GM19467 (cell line): ENCODE results near the gene PIK3R6.

Source experiments
- ATAC-seq: cut with Tn5 transposase; IDR thresholded peaks from one replicate; pipeline ENCODE4 v1.9.1; 2021; ENCODE audit warnings: mild to moderate bottlenecking, moderate library complexity; ENCODE audit not compliant: unreplicated experiment

PIK3R6 gene

GRCh38 chr17:8867361-8867981 lies at the start of gene PIK3R6:
PIK3R6 (minus strand) TSS chr17:8867674; CDS start chr17:8849794, 17,880 bp downstream.
- no peak for ATAC-seq

GRCh38 chr17:8916466-8916865 lies 49.0 kb upstream of the PIK3R6 start:
- no peak for ATAC-seq

- no peak for ATAC-seq
Observed at GRCh38 chr17:8914554-8914953, 47.1 kb upstream of the PIK3R6 start.

- ATAC-seq = no peak
Observed at GRCh38 chr17:8913879-8914278, 46.4 kb upstream of the PIK3R6 start.

GRCh38 chr17:8913091-8913490 lies 45.6 kb upstream of the PIK3R6 start:
- no peak for ATAC-seq

- no peak for ATAC-seq
Observed at GRCh38 chr17:8912084-8912981, 44.9 kb upstream of the PIK3R6 start.

- no peak for ATAC-seq
Observed at GRCh38 chr17:8910969-8911604, 43.6 kb upstream of the PIK3R6 start.

GRCh38 chr17:8909586-8910270 lies 42.3 kb upstream of the PIK3R6 start:
- no peak for ATAC-seq

- ATAC-seq = no peak
Observed at GRCh38 chr17:8905331-8905730, 37.9 kb upstream of the PIK3R6 start.

GRCh38 chr17:8904686-8905085 lies 37.2 kb upstream of the PIK3R6 start:
- ATAC-seq = no peak

GRCh38 chr17:8904201-8904600 lies 36.7 kb upstream of the PIK3R6 start:
- no peak for ATAC-seq

- ATAC-seq = no peak
Observed at GRCh38 chr17:8900626-8901585, 33.4 kb upstream of the PIK3R6 start.

- no peak for ATAC-seq
Observed at GRCh38 chr17:8900207-8900606, 32.7 kb upstream of the PIK3R6 start.

- ATAC-seq = no peak
Observed at GRCh38 chr17:8898636-8899035, 31.2 kb upstream of the PIK3R6 start.

GRCh38 chr17:8898126-8898525 lies 30.7 kb upstream of the PIK3R6 start:
- no peak for ATAC-seq

- no peak for ATAC-seq
Observed at GRCh38 chr17:8896641-8897635, 29.5 kb upstream of the PIK3R6 start.

GRCh38 chr17:8896087-8896486 lies 28.6 kb upstream of the PIK3R6 start:
- no peak for ATAC-seq

- no peak for ATAC-seq
Observed at GRCh38 chr17:8894673-8895578, 27.5 kb upstream of the PIK3R6 start.
